ENCODE data around the gene NSF. TPM values are rescaled to one million over a fixed set of nuclear protein-coding genes. Genes with fewer than 3 reads are reported as not detected.

The NSF gene
- total RNA-seq, 2 donors from 2014 or later = 27.2 to 27.9 TPM

DNA sequence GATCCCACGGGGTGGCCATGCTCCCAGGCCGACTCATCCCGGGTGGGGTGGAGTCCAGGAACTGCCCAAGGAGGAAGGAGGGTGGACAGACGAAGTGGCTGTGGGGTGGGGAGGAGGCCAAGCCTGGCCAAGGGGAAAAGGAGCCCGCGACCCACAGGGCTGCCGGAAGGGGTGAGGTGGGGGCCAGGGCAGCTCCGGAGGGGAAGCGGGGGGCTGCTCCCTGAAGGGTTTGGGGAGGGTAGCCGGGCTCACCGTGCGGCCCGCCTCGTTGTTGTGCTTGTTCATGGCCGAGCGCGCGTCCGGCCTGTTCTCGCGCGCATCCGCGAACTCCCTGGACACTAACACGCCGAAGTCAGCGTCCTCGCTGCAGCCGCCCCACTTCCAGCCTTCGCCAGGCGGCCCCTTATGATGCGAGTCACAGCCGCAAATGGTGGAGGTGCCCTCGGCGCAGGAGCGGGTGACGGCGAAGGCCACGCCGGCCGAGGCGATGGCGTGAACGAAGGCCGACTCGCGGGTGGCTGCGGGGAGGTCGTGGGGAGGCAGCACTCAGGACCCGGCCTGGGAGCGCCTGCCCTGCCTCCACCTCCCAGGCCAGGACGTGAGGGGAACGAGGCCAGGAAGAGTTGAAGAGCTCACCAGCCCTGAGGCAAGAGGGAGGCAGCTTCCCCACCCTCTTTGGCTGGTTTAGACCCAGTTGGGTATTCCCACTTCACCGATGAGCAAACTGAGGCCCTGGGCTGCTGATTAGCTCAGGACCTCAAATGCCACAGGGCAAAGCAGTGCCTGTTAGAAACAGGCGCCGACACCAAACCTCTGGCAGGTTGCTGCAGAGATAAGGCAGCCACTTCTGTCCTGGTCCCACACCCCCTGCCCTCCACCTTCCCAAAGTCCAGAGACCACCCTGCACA, 179.3 kb downstream of the NSF start:
- Histone ChIP-seq H3K36me3 (no peaks in the 10 kb centered on the region), H3K9me3 (no peaks in the 10 kb centered on the region), H3K4me1 (ENCODE audit: control insufficient read depth in 1 of 2, low read depth in 2 of 2) (peaks cover 5 to 22% of the 10 kb centered on the region in 2 donors), H3K27ac (no peak overlapping the region), H3K4me3 (peak overlapping the region; percentile 67), H3K27me3 (replicated peaks; ENCODE audit: insufficient read depth) (no peaks in the 10 kb centered on the region)
- DNase-seq (ENCODE audit: low spot score) (no peak), ATAC-seq (ENCODE audit: insufficient number of reproducible peaks, low FRiP score, low read depth) (no peak)
- TF ChIP-seq, protein P1, sequence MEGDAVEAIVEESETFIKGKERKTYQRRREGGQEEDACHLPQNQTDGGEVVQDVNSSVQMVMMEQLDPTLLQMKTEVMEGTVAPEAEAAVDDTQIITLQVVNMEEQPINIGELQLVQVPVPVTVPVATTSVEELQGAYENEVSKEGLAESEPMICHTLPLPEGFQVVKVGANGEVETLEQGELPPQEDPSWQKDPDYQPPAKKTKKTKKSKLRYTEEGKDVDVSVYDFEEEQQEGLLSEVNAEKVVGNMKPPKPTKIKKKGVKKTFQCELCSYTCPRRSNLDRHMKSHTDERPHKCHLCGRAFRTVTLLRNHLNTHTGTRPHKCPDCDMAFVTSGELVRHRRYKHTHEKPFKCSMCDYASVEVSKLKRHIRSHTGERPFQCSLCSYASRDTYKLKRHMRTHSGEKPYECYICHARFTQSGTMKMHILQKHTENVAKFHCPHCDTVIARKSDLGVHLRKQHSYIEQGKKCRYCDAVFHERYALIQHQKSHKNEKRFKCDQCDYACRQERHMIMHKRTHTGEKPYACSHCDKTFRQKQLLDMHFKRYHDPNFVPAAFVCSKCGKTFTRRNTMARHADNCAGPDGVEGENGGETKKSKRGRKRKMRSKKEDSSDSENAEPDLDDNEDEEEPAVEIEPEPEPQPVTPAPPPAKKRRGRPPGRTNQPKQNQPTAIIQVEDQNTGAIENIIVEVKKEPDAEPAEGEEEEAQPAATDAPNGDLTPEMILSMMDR (IDR thresholded peaks at IDR 0.05) = no peak

DNA sequence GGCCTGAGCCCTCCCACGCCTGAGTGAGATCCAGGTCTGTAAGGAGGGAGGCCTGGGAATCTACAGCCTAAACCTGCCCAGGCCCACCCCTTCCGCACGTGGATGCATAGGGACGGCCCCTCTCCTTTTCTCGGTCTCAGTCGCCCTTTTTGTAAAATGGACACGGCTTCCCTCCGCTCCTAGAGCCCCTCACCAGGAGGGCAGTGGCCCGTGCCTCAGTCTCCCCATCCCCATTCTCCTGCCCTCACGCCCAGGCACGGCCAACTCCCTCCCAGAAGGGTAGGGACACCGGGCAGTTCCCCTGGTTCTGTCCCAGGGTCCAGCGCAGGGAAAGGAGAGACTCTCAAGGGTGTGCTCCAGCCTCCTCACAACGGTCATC, 180.0 kb downstream of the NSF start:
- H3K4me1 ChIP-seq (ENCODE audit: control insufficient read depth in 1 of 2, low read depth in 2 of 2) = peaks cover 5 to 17% of the 10 kb centered on the region in 2 donors
- TF ChIP-seq, protein P1 (IDR thresholded peaks at IDR 0.05) = no peak
- peak overlapping the region; percentile 67 for H3K4me3 ChIP-seq
- H3K27me3 ChIP-seq (replicated peaks; ENCODE audit: insufficient read depth) = no peaks in the 10 kb centered on the region
- H3K27ac ChIP-seq = no peak overlapping the region
- ATAC-seq (ENCODE audit: insufficient number of reproducible peaks, low FRiP score, low read depth) (no peak), DNase-seq (ENCODE audit: low spot score) (no peak)
- no peaks in the 10 kb centered on the region for H3K36me3 ChIP-seq
- no peaks in the 10 kb centered on the region for H3K9me3 ChIP-seq

- H3K9me3 ChIP-seq = no peaks in the 10 kb centered on the region
- H3K27ac ChIP-seq = no peak overlapping the region
- ATAC-seq (ENCODE audit: insufficient number of reproducible peaks, low FRiP score, low read depth) = peak; percentile 17
- no peaks in the 10 kb centered on the region for H3K36me3 ChIP-seq
- DNase-seq (ENCODE audit: low spot score) = no peak
- H3K4me3 ChIP-seq = peak overlapping the region; percentile 67
- TF ChIP-seq, protein P1 (IDR thresholded peaks at IDR 0.05) = no peak
- peaks cover 5 to 17% of the 10 kb centered on the region in 2 donors for H3K4me1 ChIP-seq (ENCODE audit: control insufficient read depth in 1 of 2, low read depth in 2 of 2)
- H3K27me3 ChIP-seq (replicated peaks; ENCODE audit: insufficient read depth) = no peaks in the 10 kb centered on the region
These were observed 180.5 kb downstream of the NSF start for GRCh38 chr17:46770818-46771560.

DNA sequence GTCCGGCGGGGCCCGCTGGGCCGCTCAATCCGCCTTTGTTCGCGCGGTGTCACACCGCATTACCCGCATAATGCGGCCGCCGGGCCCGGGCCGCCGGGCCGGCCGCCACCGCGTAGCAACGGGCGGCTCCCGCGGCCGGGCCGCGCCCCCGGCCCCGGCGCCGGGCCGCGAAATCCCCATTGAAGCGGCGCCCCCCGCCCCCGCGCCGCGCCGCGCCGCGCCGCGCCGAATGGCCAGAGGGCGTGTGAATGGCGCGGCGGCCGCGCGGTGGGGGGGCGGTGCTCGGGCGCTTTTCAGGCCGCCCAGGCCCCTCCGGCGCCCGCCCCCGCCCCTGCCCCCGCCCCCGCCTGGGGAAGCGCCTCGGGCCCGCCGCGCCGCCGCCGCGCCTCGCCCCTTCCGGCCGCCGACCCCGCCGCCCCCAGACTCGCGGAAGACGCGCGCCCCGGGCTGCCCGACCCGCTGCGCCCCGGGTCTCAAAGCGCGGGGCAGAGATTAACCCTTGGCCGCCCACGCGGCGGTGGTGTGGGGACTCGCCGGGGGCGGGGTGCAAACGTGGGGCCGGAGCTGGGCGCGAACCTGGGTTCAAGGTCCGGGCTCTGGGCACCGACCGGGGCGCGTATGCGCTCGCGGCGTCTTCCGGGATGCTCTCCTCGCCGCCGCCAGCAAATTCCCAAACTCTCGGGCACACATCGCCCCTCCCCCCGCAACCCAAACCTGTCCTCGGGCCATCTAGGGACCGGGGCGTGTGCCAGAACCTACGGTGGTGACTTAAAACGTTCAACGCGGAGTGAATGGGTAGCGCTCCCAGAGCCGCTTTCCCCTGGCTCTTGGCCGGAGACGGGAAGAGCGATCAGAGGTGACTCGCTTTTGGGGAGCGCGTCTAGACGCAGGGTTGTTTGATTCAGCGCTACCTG, 181.3 kb downstream of the NSF start:
- Histone ChIP-seq H3K27me3 (replicated peaks; ENCODE audit: insufficient read depth) (no peaks in the 10 kb centered on the region), H3K4me3 (peak overlapping the region; percentile 79), H3K4me1 (ENCODE audit: control insufficient read depth in 1 of 2, low read depth in 2 of 2) (peaks cover 5 to 17% of the 10 kb centered on the region in 2 donors), H3K9me3 (no peaks in the 10 kb centered on the region), H3K36me3 (no peaks in the 10 kb centered on the region), H3K27ac (no peak overlapping the region)
- no peak for DNase-seq (ENCODE audit: low spot score)
- no peak for ATAC-seq (ENCODE audit: insufficient number of reproducible peaks, low FRiP score, low read depth)
- TF ChIP-seq, protein P1 (IDR thresholded peaks at IDR 0.05) = no peak

Measured in thoracic aorta (tissue), 2 donors.